IPS-18a (cell line): Measurements from ENCODE around the gene ABCC2.
"Not testable (repeated sequence)": the region's sequence is repeated elsewhere in the genome, so short reads cannot be mapped to it uniquely, and the experiment has no call there.

Experiments
- H3K27ac ChIP-seq: one replicate; pipeline ENCODE4 v1.5.1; 2013; ENCODE audit warnings: low read length
- H3K27me3 ChIP-seq: one replicate; pipeline ENCODE4 v1.6.1; 2013; ENCODE audit warnings: mild to moderate bottlenecking, low read length; ENCODE audit not compliant: control insufficient read depth, insufficient read depth
- H3K36me3 ChIP-seq: one replicate; pipeline ENCODE4 v1.6.1; 2013; ENCODE audit warnings: low read depth, low read length; ENCODE audit not compliant: control insufficient read depth
- H3K4me1 ChIP-seq: one replicate; pipeline ENCODE4 v1.6.1; 2013; ENCODE audit warnings: low read depth, low read length; ENCODE audit not compliant: control insufficient read depth
- H3K4me3 ChIP-seq: one replicate; pipeline ENCODE4 v1.5.1; 2013; ENCODE audit warnings: low read length
- H3K9ac ChIP-seq: one replicate; pipeline ENCODE4 v1.6.1; 2013; ENCODE audit warnings: mild to moderate bottlenecking, low read length, moderate library complexity
- H3K9me3 ChIP-seq: one replicate; pipeline ENCODE4 v1.6.1; 2013; ENCODE audit warnings: low read depth, low read length; ENCODE audit not compliant: control insufficient read depth

ABCC2 gene

DNA sequence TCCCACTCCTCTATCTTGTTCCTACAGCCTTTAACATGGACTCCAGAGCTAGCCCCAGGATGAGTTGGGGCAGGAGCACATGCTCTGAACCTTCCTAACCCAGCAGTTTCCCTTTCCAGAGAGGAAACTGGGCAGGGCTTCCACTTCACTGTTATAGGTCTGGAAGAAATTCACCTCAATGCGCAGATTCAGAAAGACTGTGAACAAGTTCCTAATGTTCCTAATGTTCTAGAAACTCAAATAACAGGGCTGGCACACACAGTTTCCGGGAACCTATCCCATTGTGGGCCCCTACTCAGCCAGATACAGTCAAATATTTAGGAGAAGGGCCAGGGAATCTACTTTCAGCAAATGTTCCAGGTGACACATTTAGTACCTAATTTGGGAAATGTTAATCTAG is 29.7 kb downstream of the ABCC2 start:
- Histone ChIP-seq H3K4me3 (no peak overlapping the region), H3K4me1 (no peaks in the 10 kb centered on the region), H3K27ac (no peak overlapping the region), H3K9me3 (peaks cover 3% of the 10 kb centered on the region), H3K9ac (no peak overlapping the region), H3K36me3 (no peaks in the 10 kb centered on the region), H3K27me3 (no peaks in the 10 kb centered on the region)

DNA sequence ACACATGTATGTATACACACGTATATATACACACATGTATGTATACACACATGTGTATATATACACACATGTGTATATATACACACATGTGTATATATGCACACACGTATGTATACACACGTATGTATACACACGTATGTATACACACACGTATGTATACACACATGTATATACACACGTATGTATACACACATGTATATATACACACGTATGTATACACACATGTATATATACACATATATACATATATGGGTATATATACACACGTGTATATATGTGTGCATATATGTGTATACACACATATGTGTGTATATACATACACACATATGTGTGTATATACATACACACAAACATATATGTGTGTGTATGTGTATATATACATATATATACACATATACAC is 31.7 kb downstream of the ABCC2 start:
- Histone ChIP-seq H3K9me3 (peaks cover 3% of the 10 kb centered on the region), H3K27me3 (no peaks in the 10 kb centered on the region), H3K9ac (no peak overlapping the region), H3K36me3 (no peaks in the 10 kb centered on the region), H3K4me3 (no peak overlapping the region), H3K4me1 (no peaks in the 10 kb centered on the region), H3K27ac (no peak overlapping the region)

DNA sequence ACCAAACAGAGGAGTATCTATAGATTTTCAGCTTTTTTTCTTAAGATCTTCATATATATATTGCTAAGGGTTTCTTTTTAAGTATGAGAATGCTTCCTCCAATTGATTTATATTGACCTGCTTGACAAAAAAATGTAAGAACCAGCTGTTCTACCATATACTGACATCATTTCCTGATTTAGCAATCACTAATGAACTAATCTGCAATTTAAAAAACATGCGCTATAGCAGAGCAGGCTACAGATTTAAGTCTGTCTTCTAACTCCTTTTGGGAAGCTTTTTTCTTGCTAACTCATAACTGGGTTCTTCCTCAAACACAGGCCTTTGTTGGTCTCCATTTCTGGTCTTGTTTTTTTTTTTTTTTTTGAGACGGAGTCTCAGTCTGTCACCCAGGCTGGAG is 33.2 kb downstream of the ABCC2 start:
- H3K4me3 ChIP-seq, result no peak overlapping the region
- no peaks in the 10 kb centered on the region for H3K27me3 ChIP-seq
- H3K36me3 ChIP-seq, result no peaks in the 10 kb centered on the region
- H3K27ac ChIP-seq, result no peak overlapping the region
- H3K9me3 ChIP-seq, result peaks cover 3% of the 10 kb centered on the region
- no peaks in the 10 kb centered on the region for H3K4me1 ChIP-seq
- H3K9ac ChIP-seq, result no peak overlapping the region

DNA sequence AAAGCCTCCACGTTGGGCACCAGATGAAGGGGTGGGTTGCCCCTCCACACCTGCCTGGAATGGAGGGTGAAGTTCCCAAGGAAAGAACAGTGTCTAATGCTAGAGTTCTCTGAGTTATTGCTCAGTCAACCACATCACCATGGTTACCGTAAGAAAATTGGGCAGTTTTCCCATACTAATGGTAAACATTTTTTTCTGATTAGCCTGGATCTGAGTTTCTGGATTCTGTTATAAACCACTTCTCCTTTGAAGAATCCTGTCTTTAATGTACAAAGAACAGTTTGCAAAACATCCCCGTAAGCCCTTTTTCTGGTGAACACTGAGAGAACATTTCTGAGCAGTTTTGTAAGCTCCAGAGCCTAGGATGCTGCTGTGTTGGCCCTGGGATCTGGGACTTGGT is 45.5 kb downstream of the ABCC2 start:
- Histone ChIP-seq H3K27me3 (no peaks in the 10 kb centered on the region), H3K9ac (no peak overlapping the region), H3K27ac (no peak overlapping the region), H3K4me3 (no peak overlapping the region), H3K36me3 (no peaks in the 10 kb centered on the region), H3K9me3 (no peaks in the 10 kb centered on the region), H3K4me1 (no peaks in the 10 kb centered on the region)

DNA sequence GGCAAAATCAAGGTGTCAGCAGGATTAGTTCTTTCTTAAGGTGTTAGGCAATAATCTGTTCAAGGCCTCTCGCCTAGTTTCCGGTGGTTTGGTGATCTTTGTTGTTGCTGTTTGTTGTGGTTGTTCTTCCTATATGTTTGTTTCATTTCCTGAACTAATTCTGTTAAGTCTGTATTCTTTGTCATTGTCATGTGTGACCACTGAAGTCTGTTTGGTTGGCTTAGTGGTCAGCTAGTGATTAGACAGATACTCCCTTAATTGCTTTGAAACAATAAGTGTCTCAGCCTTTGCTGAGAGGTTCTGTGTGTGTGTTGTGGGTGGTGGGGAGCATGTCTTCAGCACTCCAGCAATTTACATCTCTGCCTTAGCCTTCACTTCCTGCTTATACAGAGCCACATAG is 46.0 kb downstream of the ABCC2 start:
- Histone ChIP-seq H3K27ac (no peak overlapping the region), H3K36me3 (no peaks in the 10 kb centered on the region)

DNA sequence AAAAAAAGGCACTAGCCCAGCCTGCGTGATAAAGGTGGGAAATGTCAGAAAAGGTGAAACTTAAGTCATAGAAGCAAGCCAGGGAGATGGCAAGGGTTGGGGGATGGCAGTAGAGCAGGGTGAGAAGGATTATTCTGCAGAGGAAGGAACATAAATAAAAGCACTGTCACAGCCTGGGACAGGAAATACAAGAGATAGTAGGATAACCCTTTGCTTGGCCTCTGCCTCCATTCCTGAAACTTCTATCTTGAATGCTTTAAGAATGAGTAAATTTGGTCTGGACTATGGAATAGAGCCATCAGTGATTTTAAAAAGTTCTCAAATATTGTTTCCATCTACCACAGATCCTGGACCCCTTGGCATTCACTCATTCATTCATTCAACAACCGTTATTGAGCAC is 50.0 kb downstream of the ABCC2 start:
- Histone ChIP-seq H3K27ac (no peak overlapping the region), H3K9ac (no peak overlapping the region), H3K36me3 (no peaks in the 10 kb centered on the region)

More for the DNA sequence above, 46.0 kb downstream of the ABCC2 start:
- H3K9ac ChIP-seq, result no peak overlapping the region
- H3K27me3 ChIP-seq, result no peaks in the 10 kb centered on the region
- no peak overlapping the region for H3K4me3 ChIP-seq
- no peaks in the 10 kb centered on the region for H3K9me3 ChIP-seq
- H3K4me1 ChIP-seq, result no peaks in the 10 kb centered on the region

DNA sequence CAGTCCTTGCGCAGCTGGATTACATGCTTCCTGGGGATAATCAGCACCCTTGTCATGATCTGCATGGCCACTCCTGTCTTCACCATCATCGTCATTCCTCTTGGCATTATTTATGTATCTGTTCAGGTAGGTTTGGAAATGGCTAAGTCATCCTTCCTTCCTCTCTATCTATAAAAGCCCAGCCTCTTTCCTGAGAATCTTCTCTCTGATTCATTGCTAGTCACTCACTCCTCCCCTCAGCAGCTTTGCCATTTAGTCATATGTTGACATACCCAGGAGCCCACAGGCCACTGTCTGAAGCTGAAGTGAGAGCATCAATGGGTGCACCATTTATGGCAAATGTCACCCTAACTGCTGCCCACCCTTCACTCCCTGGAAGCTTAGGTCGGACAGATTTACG is 52.0 kb downstream of the ABCC2 start:
- Histone ChIP-seq H3K9ac (no peak overlapping the region), H3K36me3 (no peaks in the 10 kb centered on the region), H3K27ac (no peak overlapping the region), H3K9me3 (no peaks in the 10 kb centered on the region), H3K27me3 (no peaks in the 10 kb centered on the region), H3K4me3 (no peak overlapping the region), H3K4me1 (no peaks in the 10 kb centered on the region)

More for the DNA sequence above, 50.0 kb downstream of the ABCC2 start:
- Histone ChIP-seq H3K4me1 (no peaks in the 10 kb centered on the region), H3K4me3 (no peak overlapping the region), H3K9me3 (no peaks in the 10 kb centered on the region), H3K27me3 (no peaks in the 10 kb centered on the region)

DNA sequence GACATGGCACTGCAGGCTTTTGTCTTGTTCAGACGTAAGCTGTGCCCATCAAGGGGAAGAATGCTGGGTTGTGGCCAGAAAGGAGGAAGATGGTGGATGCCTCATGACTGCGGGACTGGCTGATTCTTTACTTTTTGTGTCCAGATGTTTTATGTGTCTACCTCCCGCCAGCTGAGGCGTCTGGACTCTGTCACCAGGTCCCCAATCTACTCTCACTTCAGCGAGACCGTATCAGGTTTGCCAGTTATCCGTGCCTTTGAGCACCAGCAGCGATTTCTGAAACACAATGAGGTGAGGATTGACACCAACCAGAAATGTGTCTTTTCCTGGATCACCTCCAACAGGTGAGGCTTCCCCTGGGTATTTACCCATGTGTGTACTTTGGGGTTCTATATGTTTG is 53.5 kb downstream of the ABCC2 start:
- Histone ChIP-seq H3K4me1 (no peaks in the 10 kb centered on the region), H3K4me3 (no peak overlapping the region), H3K36me3 (no peaks in the 10 kb centered on the region)

DNA sequence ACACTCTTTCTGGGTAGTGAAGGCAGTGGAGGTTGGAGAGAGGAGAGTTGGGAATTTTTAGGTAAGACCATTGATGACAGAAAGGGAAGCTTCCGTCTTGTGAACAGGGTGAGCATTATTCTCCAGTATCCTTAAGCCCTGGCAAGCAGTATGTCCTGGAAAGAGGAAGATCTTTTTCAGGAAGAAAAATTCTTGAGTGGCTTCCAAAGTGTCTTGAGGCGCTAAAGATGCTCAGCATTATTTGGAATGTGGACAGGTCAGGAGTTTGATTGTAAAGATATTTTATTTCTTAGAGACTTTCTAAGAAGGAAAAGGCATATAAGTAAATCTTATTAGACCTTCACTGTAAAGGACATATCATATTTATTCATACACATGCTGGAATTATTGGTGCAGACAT is 54.3 kb downstream of the ABCC2 start:
- Histone ChIP-seq H3K36me3 (no peaks in the 10 kb centered on the region), H3K27ac (no peak overlapping the region), H3K27me3 (no peaks in the 10 kb centered on the region), H3K9ac (no peak overlapping the region), H3K4me3 (no peak overlapping the region), H3K4me1 (no peaks in the 10 kb centered on the region), H3K9me3 (no peaks in the 10 kb centered on the region)

More for the DNA sequence above, 53.5 kb downstream of the ABCC2 start:
- no peak overlapping the region for H3K27ac ChIP-seq
- no peak overlapping the region for H3K9ac ChIP-seq
- no peaks in the 10 kb centered on the region for H3K27me3 ChIP-seq
- H3K9me3 ChIP-seq, result no peaks in the 10 kb centered on the region

DNA sequence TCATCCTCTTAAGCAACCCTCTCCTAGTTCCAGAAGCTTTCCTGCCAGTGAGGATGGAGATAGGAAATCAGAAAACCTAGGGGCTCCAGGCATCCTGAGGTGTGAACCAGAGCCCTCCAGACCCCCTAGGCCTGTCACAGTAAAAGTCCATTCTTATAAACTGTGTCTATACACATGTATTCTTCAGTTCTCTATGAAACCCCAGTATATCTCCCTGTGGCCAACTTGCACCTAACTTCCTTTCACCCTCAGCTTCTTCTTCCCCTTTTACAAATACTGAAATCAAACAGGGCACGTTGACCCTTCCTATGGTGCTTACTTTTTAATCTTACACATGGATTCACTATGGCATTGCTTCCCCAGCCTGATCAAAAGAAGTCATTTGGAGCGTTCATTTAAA is 58.4 kb downstream of the ABCC2 start:
- H3K9me3 ChIP-seq, H3K36me3 ChIP-seq, H3K9ac ChIP-seq, H3K27me3 ChIP-seq, H3K4me1 ChIP-seq, H3K4me3 ChIP-seq, H3K27ac ChIP-seq: not testable (repeated sequence)

DNA sequence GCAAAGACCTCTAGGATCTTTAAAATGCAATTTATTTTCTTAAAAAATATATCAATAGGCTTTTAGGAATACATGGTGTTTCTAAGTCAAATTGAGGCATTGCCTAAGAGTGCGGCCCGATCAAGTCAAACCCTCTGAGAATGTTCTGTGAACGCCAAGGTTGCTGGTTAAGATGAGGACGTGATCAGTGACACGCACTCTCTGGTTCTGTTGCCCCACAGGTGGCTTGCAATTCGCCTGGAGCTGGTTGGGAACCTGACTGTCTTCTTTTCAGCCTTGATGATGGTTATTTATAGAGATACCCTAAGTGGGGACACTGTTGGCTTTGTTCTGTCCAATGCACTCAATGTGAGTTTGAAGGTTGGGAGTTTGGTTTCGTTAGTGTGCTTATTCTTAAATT is 59.3 kb downstream of the ABCC2 start:
- H3K27ac ChIP-seq, result no peak overlapping the region

DNA sequence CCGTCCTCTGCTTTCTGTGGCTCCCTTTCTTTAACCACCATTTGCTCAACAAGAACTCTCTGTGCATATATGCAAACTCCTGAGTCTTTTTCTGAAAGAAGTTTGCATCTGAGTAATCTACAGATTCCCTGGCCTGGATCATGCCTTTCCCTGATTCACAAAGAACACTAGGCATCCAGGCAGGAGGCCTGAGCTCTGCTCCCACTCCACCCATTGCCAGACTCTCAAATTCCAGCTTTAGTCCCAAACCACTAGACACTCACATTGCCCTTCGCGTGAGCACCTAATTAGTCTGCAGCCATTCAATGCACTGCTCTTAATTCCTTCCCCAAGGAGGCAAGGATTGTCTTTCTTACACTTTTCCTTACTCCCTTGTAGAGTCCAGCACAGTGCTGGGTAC is 60.9 kb downstream of the ABCC2 start:
- Histone ChIP-seq H3K4me1 (peaks cover 9% of the 10 kb centered on the region), H3K36me3 (no peaks in the 10 kb centered on the region), H3K9ac (no peak overlapping the region), H3K27ac (no peak overlapping the region), H3K9me3 (no peaks in the 10 kb centered on the region), H3K4me3 (no peak overlapping the region), H3K27me3 (no peaks in the 10 kb centered on the region)

More for the DNA sequence above, 59.3 kb downstream of the ABCC2 start:
- Histone ChIP-seq H3K4me3 (no peak overlapping the region), H3K4me1 (peaks cover 9% of the 10 kb centered on the region), H3K9me3 (no peaks in the 10 kb centered on the region), H3K27me3 (no peaks in the 10 kb centered on the region), H3K36me3 (no peaks in the 10 kb centered on the region), H3K9ac (no peak overlapping the region)
